ENCODE results near the gene METRNL. TPM values are rescaled to one million over a fixed set of nuclear protein-coding genes. Genes with fewer than 3 reads are reported as not detected.

The METRNL gene
- total and polyA plus RNA-seq, 12 donors = 39.0 to 134 (median 70.9) TPM

DNA sequence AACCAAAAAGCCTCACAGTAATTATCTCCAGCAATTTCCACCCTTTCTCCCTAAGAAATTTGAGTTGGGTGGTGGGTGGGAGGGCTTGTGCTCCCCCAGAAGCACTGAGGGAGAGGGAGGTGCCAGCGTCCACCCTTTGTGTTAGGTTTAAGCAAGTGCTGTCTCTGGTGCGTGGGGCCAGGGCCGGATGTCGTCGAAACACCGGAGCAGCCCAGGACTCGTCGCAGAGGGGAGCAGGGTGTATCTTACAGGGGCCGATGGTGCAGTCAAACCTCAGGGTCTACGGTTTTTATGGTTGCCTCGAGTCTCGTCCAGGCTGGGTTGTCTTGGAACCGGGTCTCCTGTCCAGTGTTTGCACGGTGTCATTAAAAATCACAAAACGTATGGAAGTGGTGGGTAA is 35.3 kb downstream of the METRNL start:
- TF ChIP-seq, protein P1, sequence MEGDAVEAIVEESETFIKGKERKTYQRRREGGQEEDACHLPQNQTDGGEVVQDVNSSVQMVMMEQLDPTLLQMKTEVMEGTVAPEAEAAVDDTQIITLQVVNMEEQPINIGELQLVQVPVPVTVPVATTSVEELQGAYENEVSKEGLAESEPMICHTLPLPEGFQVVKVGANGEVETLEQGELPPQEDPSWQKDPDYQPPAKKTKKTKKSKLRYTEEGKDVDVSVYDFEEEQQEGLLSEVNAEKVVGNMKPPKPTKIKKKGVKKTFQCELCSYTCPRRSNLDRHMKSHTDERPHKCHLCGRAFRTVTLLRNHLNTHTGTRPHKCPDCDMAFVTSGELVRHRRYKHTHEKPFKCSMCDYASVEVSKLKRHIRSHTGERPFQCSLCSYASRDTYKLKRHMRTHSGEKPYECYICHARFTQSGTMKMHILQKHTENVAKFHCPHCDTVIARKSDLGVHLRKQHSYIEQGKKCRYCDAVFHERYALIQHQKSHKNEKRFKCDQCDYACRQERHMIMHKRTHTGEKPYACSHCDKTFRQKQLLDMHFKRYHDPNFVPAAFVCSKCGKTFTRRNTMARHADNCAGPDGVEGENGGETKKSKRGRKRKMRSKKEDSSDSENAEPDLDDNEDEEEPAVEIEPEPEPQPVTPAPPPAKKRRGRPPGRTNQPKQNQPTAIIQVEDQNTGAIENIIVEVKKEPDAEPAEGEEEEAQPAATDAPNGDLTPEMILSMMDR (IDR thresholded peaks at IDR 0.05) = no peak
- H3K27ac ChIP-seq = no peak overlapping the region
- 92 to 97% methylated on average over 15 of the region's 15 CpGs for WGBS, 2 donors
- peaks cover 4 to 34% (median 20%) of the 10 kb centered on the region in 9 donors for H3K4me1 ChIP-seq
- intact Hi-C loops (cut with DNase I) = loop anchor here in 1 of 10 donors (5.0 kb wide), 1 partner anchor 32 kb away; no protein-coding TSS in a partner anchor
- H3K36me3 ChIP-seq = no peaks in the 10 kb centered on the region
- DNase-seq (no peak), ATAC-seq (no peak)
- no peaks in the 10 kb centered on the region for H3K9me3 ChIP-seq
- H3K27me3 ChIP-seq = peaks cover 0 to 4% (median 0%) of the 10 kb centered on the region in 7 donors
- no peak overlapping the region for H3K4me3 ChIP-seq

DNA sequence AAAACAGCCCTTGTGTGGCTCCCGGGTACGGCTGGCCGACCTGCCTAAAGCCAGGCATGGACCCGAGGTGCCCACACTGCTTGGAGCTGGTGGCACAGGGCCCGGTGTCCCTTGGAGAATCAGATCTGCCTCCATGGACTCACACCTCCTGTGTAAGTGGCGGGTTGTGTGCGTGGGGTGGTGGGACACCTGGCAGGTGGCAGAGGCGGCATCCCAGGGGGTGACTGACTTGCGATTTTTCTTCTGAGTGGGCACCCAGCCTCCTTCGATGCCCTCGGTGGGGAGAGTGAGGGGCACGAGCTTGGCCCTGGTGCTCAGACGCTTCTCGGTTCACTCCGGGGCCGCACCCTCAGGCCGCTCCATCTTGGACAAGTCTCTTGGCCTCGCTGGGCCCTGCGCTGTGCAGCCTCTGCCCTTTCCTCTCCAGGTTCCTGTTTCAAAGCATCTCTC is 35.8 kb downstream of the METRNL start:
- peaks cover 0 to 29% (median 14%) of the 10 kb centered on the region in 9 donors for H3K4me1 ChIP-seq
- no peak for DNase-seq
- H3K27ac ChIP-seq = no peak overlapping the region
- TF ChIP-seq, protein P1 (IDR thresholded peaks at IDR 0.05) = no peak
- ATAC-seq = no peak
- 95 to 96% methylated on average over 19 of the region's 19 CpGs for WGBS, 2 donors
- H3K36me3 ChIP-seq = no peaks in the 10 kb centered on the region
- no peaks in the 10 kb centered on the region for H3K27me3 ChIP-seq
- H3K9me3 ChIP-seq = no peaks in the 10 kb centered on the region
- intact Hi-C loops (cut with DNase I) = loop anchor here in 1 of 10 donors (5.0 kb wide), 1 partner anchor 33 kb away; no protein-coding TSS in a partner anchor
- H3K4me3 ChIP-seq = no peak overlapping the region

DNA sequence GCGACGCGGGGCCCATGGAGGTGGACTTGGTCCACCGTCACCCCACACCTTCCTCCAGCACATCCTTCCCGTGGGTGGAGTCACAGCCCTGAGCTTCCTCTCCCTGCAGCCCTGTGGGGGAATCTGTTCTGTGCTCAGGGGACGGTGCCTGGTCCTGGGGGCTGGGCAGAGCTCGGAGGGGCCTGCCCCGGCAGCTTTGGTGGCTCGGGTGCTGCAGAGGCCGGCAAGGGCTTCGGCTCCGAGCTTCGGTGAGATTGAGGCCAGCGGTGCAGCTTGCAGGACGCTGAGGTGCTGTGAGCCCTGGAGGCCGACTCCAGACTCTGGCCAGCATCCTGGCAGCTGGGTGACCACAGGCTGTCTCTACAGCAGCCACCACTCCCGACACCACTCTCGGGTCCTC is 36.4 kb downstream of the METRNL start:
- H3K36me3 ChIP-seq = no peaks in the 10 kb centered on the region
- peaks cover 0 to 26% (median 10%) of the 10 kb centered on the region in 9 donors for H3K4me1 ChIP-seq
- H3K27ac ChIP-seq = no peak overlapping the region
- no peaks in the 10 kb centered on the region for H3K27me3 ChIP-seq
- 72 to 77% methylated on average over 18 of the region's 18 CpGs for WGBS, 2 donors
- DNase-seq (no peak), ATAC-seq (no peak)
- intact Hi-C loops (cut with DNase I) = loop anchor here in 1 of 10 donors (5.0 kb wide), 1 partner anchor 34 kb away; no protein-coding TSS in a partner anchor
- no peaks in the 10 kb centered on the region for H3K9me3 ChIP-seq
- no peak overlapping the region for H3K4me3 ChIP-seq
- TF ChIP-seq, protein P1 (IDR thresholded peaks at IDR 0.05) = no peak

DNA sequence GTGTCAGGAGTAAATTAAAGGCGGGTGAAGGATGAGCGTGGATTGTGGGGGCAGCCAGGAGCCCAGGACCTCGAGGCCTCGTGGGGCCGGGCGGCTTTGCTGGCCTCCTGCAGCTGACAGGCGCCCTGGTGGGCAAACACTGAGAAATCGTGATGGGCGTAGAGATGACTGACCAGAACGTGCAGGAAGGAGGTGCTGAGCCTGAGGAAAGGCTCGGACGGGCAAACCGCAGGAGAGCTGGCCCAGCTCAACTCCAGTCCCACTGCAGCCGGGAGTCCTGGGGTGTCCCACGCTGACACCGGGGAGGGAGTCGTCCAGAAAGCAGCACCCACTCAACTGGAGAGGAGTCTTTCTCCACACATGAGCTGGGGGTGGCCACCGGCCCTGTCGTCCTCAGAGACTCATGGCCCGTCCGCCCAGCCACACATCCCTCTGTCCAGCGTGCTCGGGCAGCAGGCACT is 36.9 kb downstream of the METRNL start:
- ATAC-seq (no peak), DNase-seq (no peak)
- intact Hi-C loops (cut with DNase I) = loop anchor here in 1 of 10 donors (5.0 kb wide), 1 partner anchor 34 kb away; no protein-coding TSS in a partner anchor
- Histone ChIP-seq H3K36me3 (no peaks in the 10 kb centered on the region), H3K4me1 (peaks cover 0 to 21% (median 8%) of the 10 kb centered on the region in 9 donors), H3K27ac (no peak overlapping the region), H3K4me3 (no peak overlapping the region), H3K27me3 (no peaks in the 10 kb centered on the region), H3K9me3 (no peaks in the 10 kb centered on the region)
- TF ChIP-seq, protein P1 (IDR thresholded peaks at IDR 0.05) = no peak
- 93 to 94% methylated on average over 23 of the region's 23 CpGs for WGBS, 2 donors

Measured in heart right ventricle (tissue), 16 donors.